ENCODE results near the gene SLC23A3. TPM values are rescaled to one million over a fixed set of nuclear protein-coding genes. Genes with fewer than 3 reads are reported as not detected.

Gene SLC23A3
- total and polyA plus RNA-seq, 9 of the 15 experiments (the other 6 are each of a cell fraction or from before 2014, with no cell fraction given), result 0.06 to 0.64 (median 0.16) TPM

GRCh38 chr2:219216535-219216915 is 46.7 kb upstream of the SLC23A3 start:
- BruUV-seq (replicated peaks), result no TSS peak
- in situ Hi-C loops (cut with MboI), result no loop called here
- POLR2A ChIA-PET, result interaction anchor here (0.8 to 1.6 kb wide), 3 partner anchors 8 to 11 kb away, joined by 3 to 6 read pairs (median 4); no protein-coding TSS in a partner anchor
- Histone ChIP-seq H3K4me1 (replicated peaks in 1 of 2; ENCODE audit: control insufficient read depth in 2 of 2, insufficient read depth in 2 of 2, low read length in 2 of 2) (peaks cover 13 to 50% of the 10 kb centered on the region in 2 experiments; a peak in 4 of 5 replicates), H3K9me1 (ENCODE audit: control insufficient read depth, insufficient read depth, low read length) (no peaks in the 10 kb centered on the region), H3K4me3 (no peak overlapping the region), H3K27me3 (ENCODE audit: control insufficient read depth in 2 of 2, insufficient read depth in 2 of 2, low read length in 2 of 2) (no peaks in the 10 kb centered on the region), H2AFZ (ENCODE audit: low read depth, low read length) (no peak overlapping the region), H3K79me2 (ENCODE audit: control insufficient read depth, insufficient read depth, low read length) (peaks cover 27% of the 10 kb centered on the region), H3K36me3 (ENCODE audit: control insufficient read depth, insufficient read depth, low read length) (peaks cover 70% of the 10 kb centered on the region), H3K27ac (ENCODE audit: extremely low read depth, low read depth, low read length) (no peak overlapping the region; the same call in 2 of the 3 replicates), H3K9ac (ENCODE audit: insufficient read depth in 1 of 2, low read depth in 2 of 2, low read length in 2 of 2) (peak overlapping the region; percentile 20 to 55; a peak in 1 of 4 replicates), H3K4me2 (ENCODE audit: insufficient read depth, low read length) (no peak overlapping the region), H4K20me1 (replicated peaks; ENCODE audit: control insufficient read depth, insufficient read depth, low read length) (0 out of 2 replicates have a peak, but pooled peaks cover 2% of the 10 kb centered on the region), H3K9me3 (replicated peaks; ENCODE audit: control insufficient read depth, insufficient read depth, low read depth, low read length) (no peaks in the 10 kb centered on the region)
- 91% methylated on average over 6 of the region's 6 CpGs for WGBS (ENCODE audit: insufficient coverage, low coverage, missing lambda C conversion rate)
- CTCF ChIA-PET (ENCODE audit: low intra/inter-chr PET ratio), result no interaction called here
- no peak for FAIRE-seq
- DNase-seq (ENCODE audit: extremely low read depth in 1 of 4, low spot score in 3 of 4), result no peak
- intact Hi-C loops (cut with micrococcal nuclease), result no loop called here
- ATAC-seq, result no peak
- TF ChIP-seq CEBPG (CRISPR knock-in tag; IDR thresholded peaks at IDR 0.05) (no peak), CEBPG (tag; conservative IDR thresholded peaks at IDR 0.05 in 1 of 2, IDR thresholded peaks at IDR 0.05 in 1 of 2) (no peak), ZNF707 (CRISPR knock-in tag; conservative IDR thresholded peaks at IDR 0.05) (no peak), XRCC4 (IDR thresholded peaks at IDR 0.05; ENCODE audit: extremely low read depth, insufficient read depth, insufficient read length) (no peak), ZNF347 (CRISPR knock-in tag; IDR thresholded peaks at IDR 0.05; ENCODE audit: low read depth) (no peak), ZNF133 (CRISPR knock-in tag; IDR thresholded peaks at IDR 0.05) (no peak), FUS (optimal IDR thresholded peaks at IDR 0.05; ENCODE audit: low read depth, low read length) (no peak), GMEB1 (CRISPR knock-in tag; IDR thresholded peaks at IDR 0.05) (no peak), BCLAF1 (IDR thresholded peaks at IDR 0.05; ENCODE audit: borderline replicate concordance in 1 of 2, control insufficient read depth in 1 of 2, low read depth in 2 of 2, low read length in 1 of 2) (no peak), AFF1 (IDR thresholded peaks at IDR 0.05; ENCODE audit: low read depth in 1 of 2, partially characterized antibody in 2 of 2) (no peak), MTF1 (CRISPR knock-in tag; IDR thresholded peaks at IDR 0.05; ENCODE audit: borderline replicate concordance) (no peak), ILK (tag; IDR thresholded peaks at IDR 0.05; ENCODE audit: borderline replicate concordance, low read depth) (no peak)
